ENCODE data around the gene KDF1. TPM values are rescaled to one million over a fixed set of nuclear protein-coding genes. Genes with fewer than 3 reads are reported as not detected.

Gene KDF1
- 0.28 TPM in 1 of 2 replicates, not detected in the other for total RNA-seq

GRCh38 chr1:26959722-26960624 lies at the start of gene KDF1:
Gene KDF1, minus strand, starts transcription at chr1:26960468. Its CDS starts 8,088 bp downstream, at chr1:26952380.

GRCh38 chr1:26993237-26994019 lies 33.2 kb upstream of the KDF1 start, which contains the start of gene TRNP1:
Gene TRNP1, plus strand, starts transcription at chr1:26993692. Its CDS starts 95 bp downstream, at chr1:26993787.

GRCh38 chr1:26921540-26922430 lies 38.5 kb downstream of the KDF1 start, which contains the start of gene NUDC:
Gene NUDC, plus strand, starts transcription at chr1:26921743. Its CDS starts 106 bp downstream, at chr1:26921849.

GRCh38 chr1:26913754-26914619 lies 46.3 kb downstream of the KDF1 start, which contains the start of gene NR0B2:
Gene NR0B2, minus strand, starts transcription at chr1:26913975. Its CDS starts 35 bp downstream, at chr1:26913940.

GRCh38 chr1:26900001-26900814 lies 60.1 kb downstream of the KDF1 start, which contains the start of gene GPATCH3:
Gene GPATCH3, minus strand, starts transcription at chr1:26900467. Its CDS starts 25 bp downstream, at chr1:26900442.

Other genes with a start within 250 kb of the KDF1 start
- gene PIGV, start 172.5 kb downstream of the KDF1 start, total RNA-seq: 11.7 and 29.6 TPM in 2 replicates
- gene ZDHHC18, start 133.8 kb downstream of the KDF1 start, total RNA-seq: 7.7 and 10.4 TPM in 2 replicates
- 0.56 and 2.7 TPM in 2 replicates for gene SFN, start 97.3 kb downstream of the KDF1 start, total RNA-seq
- gene GPN2, start 70.2 kb downstream of the KDF1 start, total RNA-seq: 7.5 and 8.7 TPM in 2 replicates
- gene GPATCH3, start 60.0 kb downstream of the KDF1 start, total RNA-seq: 6.5 and 10.2 TPM in 2 replicates
- gene NR0B2, start 46.5 kb downstream of the KDF1 start, total RNA-seq: not detected in 2 replicates
- gene NUDC, start 38.7 kb downstream of the KDF1 start, total RNA-seq: 18.3 and 71.9 TPM in 2 replicates
- gene TRNP1, start 33.2 kb upstream of the KDF1 start, total RNA-seq: 12.1 and 17.4 TPM in 2 replicates
- 1.4 and 1.9 TPM in 2 replicates for gene TENT5B, start 52.4 kb upstream of the KDF1 start, total RNA-seq
- 2.9 and 3.4 TPM in 2 replicates for gene SLC9A1, start 194.7 kb upstream of the KDF1 start, total RNA-seq

All from regular cardiac myocyte (primary cell).